Measurements from ENCODE around the gene CHCHD5.
A peak's percentile ranks its signal among the peaks of the same experiment; 100 is the strongest.

CHCHD5 gene

GRCh38 chr2:112541315-112542122, 42.9 kb upstream of the CHCHD5 start:
- no peaks in the 10 kb centered on the region for H3K9me3 ChIP-seq (ENCODE audit: control insufficient read depth, low read length)

GRCh38 chr2:112542123-112542983, 42.1 kb upstream of the CHCHD5 start, which contains the start of gene POLR1B:
Gene POLR1B (plus strand): TSS chr2:112542465. CDS start chr2:112542495, 30 bp downstream.
- Histone ChIP-seq H3K4me1 (peaks cover 6% of the 10 kb centered on the region), H3K27ac (peak within 1 kb of the TSS; percentile 84), H3K79me2 (peaks cover 17% of the 10 kb centered on the region), H3K4me3 (ENCODE audit: low read depth, low read length) (peak within 1 kb of the TSS; percentile 78), H3K9ac (peak within 1 kb of the TSS; percentile 48), H3K9me3 (ENCODE audit: control insufficient read depth, low read length) (no peaks in the 10 kb centered on the region), H3K27me3 (ENCODE audit: control insufficient read depth, insufficient read depth, low read length) (no peaks in the 10 kb centered on the region), H3K36me3 (ENCODE audit: control insufficient read depth, insufficient read depth, low read length) (no peaks in the 10 kb centered on the region), H2AFZ (peak within 1 kb of the TSS; percentile 92), H3K4me2 (ENCODE audit: low read length) (peak within 1 kb of the TSS; percentile 81)
- no peak for TF ChIP-seq CTCF (IDR thresholded peaks at IDR 0.05)

More at GRCh38 chr2:112541315-112542122, 42.9 kb upstream of the CHCHD5 start:
- Histone ChIP-seq H2AFZ (peak overlapping the region; percentile 92), H3K4me2 (ENCODE audit: low read length) (peak overlapping the region; percentile 81), H3K27ac (peak overlapping the region; percentile 84), H3K27me3 (ENCODE audit: control insufficient read depth, insufficient read depth, low read length) (no peaks in the 10 kb centered on the region), H3K4me1 (no peaks in the 10 kb centered on the region), H3K36me3 (ENCODE audit: control insufficient read depth, insufficient read depth, low read length) (no peaks in the 10 kb centered on the region), H3K79me2 (peaks cover 17% of the 10 kb centered on the region), H3K4me3 (ENCODE audit: low read depth, low read length) (peak overlapping the region; percentile 78), H3K9ac (peak overlapping the region; percentile 48)
- no peak for TF ChIP-seq CTCF (IDR thresholded peaks at IDR 0.05)

- Histone ChIP-seq H3K4me1 (peaks cover 11% of the 10 kb centered on the region), H3K9ac (no peak overlapping the region), H2AFZ (peak overlapping the region; percentile 92), H3K4me3 (ENCODE audit: low read depth, low read length) (peak overlapping the region; percentile 78), H3K27me3 (ENCODE audit: control insufficient read depth, insufficient read depth, low read length) (no peaks in the 10 kb centered on the region), H3K27ac (peak overlapping the region; percentile 84), H3K4me2 (ENCODE audit: low read length) (peak overlapping the region; percentile 81), H3K9me3 (ENCODE audit: control insufficient read depth, low read length) (no peaks in the 10 kb centered on the region), H3K79me2 (peaks cover 17% of the 10 kb centered on the region), H3K36me3 (ENCODE audit: control insufficient read depth, insufficient read depth, low read length) (no peaks in the 10 kb centered on the region)
- no peak for TF ChIP-seq CTCF (IDR thresholded peaks at IDR 0.05)
Measured at GRCh38 chr2:112542984-112543661, 41.3 kb upstream of the CHCHD5 start.

- H3K9me3 ChIP-seq (ENCODE audit: control insufficient read depth, low read length) = no peaks in the 10 kb centered on the region
- TF ChIP-seq CTCF (IDR thresholded peaks at IDR 0.05) = no peak
- peak overlapping the region; percentile 37 for H3K4me2 ChIP-seq (ENCODE audit: low read length)
- H3K4me1 ChIP-seq = peaks cover 11% of the 10 kb centered on the region
- H3K27ac ChIP-seq = peak overlapping the region; percentile 64
- no peaks in the 10 kb centered on the region for H3K27me3 ChIP-seq (ENCODE audit: control insufficient read depth, insufficient read depth, low read length)
- no peak overlapping the region for H2AFZ ChIP-seq
- no peaks in the 10 kb centered on the region for H3K36me3 ChIP-seq (ENCODE audit: control insufficient read depth, insufficient read depth, low read length)
- H3K4me3 ChIP-seq (ENCODE audit: low read depth, low read length) = peak overlapping the region; percentile 17
- H3K79me2 ChIP-seq = peaks cover 16% of the 10 kb centered on the region
- H3K9ac ChIP-seq = no peak overlapping the region
Measured at GRCh38 chr2:112547333-112547732, 37.1 kb upstream of the CHCHD5 start.

Measured in parathyroid adenoma (tissue), 2 donors.